Measurements from ENCODE around the gene RPTOR.

GRCh38 chr17:80944326-80944725 is 399.7 kb downstream of the RPTOR start:
- no peak for TF ChIP-seq CTCF (IDR thresholded peaks at IDR 0.05; ENCODE audit: borderline replicate concordance, extremely low read depth, low read length, poor library complexity, severe bottlenecking)
- TF ChIP-seq EZH2 (IDR thresholded peaks at IDR 0.05; ENCODE audit: borderline replicate concordance, low read depth, low read length, severe bottlenecking): no peak
